ENCODE results near the gene BRSK2.

DNA sequence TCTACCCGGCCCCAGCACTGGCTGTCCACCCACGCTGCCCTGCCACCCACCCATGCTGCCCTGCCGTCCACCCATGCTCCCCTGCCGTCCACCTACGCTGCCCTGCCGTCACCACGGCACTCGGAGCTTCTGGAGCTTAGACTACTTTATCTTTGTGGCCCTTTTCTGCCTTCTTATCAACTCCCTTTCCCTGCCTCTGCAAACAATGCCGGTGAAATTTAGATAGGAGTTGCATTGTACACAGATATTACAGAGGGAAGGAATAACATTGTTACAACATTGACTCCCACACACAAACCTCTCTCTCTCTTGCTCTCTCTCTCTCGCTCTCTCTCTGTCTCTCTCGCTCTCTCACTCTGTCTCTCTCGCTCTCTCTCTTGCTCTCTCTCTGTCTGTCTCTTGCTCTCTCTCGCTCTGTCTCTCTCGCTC is 33.7 kb upstream of the BRSK2 start:
- TF ChIP-seq POLR2AphosphoS5 (IDR thresholded peaks at IDR 0.05) = no peak
- TF ChIP-seq, protein P1, sequence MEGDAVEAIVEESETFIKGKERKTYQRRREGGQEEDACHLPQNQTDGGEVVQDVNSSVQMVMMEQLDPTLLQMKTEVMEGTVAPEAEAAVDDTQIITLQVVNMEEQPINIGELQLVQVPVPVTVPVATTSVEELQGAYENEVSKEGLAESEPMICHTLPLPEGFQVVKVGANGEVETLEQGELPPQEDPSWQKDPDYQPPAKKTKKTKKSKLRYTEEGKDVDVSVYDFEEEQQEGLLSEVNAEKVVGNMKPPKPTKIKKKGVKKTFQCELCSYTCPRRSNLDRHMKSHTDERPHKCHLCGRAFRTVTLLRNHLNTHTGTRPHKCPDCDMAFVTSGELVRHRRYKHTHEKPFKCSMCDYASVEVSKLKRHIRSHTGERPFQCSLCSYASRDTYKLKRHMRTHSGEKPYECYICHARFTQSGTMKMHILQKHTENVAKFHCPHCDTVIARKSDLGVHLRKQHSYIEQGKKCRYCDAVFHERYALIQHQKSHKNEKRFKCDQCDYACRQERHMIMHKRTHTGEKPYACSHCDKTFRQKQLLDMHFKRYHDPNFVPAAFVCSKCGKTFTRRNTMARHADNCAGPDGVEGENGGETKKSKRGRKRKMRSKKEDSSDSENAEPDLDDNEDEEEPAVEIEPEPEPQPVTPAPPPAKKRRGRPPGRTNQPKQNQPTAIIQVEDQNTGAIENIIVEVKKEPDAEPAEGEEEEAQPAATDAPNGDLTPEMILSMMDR (IDR thresholded peaks at IDR 0.05) = no peak

All from breast epithelium (tissue), 3 donors.